ENCODE results near the gene GPR84.

DNA sequence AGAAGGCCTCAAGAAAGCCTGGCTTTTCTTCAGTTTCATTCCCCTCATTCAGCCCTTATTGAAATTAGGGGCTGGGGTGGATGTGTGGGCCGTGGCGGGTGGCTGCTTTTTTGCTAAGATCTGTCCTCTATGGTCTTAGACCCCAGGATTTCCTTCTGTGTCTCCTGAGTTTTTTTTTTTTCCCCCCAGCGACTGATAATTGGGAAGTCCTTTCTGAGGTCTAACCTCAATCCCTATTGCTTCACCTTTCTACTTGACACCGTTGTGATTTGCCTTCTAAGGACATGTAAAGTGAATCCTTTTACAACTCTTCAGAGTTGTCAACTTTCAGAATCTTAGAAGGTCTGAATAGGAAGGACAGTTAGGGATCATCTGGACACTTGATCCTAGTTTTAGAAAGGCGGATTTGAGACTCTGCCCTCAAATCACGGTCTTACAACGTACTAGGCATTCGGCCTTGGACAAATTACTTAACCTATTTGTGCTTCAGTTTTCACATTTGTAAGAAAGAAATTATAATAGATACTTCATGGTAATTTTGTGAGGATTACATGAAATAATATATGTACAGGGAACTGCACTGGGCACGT, 4.4 kb downstream of the GPR84 start:
- TF ChIP-seq EZH2 (IDR thresholded peaks at IDR 0.05; ENCODE audit: low read depth, unreplicated experiment) (no peak), POLR2AphosphoS5 (IDR thresholded peaks at IDR 0.05; ENCODE audit: low read depth) (no peak), CREB1 (CRISPR knock-in tag; IDR thresholded peaks at IDR 0.05; ENCODE audit: low read depth) (no peak)
- TF ChIP-seq, protein P1, sequence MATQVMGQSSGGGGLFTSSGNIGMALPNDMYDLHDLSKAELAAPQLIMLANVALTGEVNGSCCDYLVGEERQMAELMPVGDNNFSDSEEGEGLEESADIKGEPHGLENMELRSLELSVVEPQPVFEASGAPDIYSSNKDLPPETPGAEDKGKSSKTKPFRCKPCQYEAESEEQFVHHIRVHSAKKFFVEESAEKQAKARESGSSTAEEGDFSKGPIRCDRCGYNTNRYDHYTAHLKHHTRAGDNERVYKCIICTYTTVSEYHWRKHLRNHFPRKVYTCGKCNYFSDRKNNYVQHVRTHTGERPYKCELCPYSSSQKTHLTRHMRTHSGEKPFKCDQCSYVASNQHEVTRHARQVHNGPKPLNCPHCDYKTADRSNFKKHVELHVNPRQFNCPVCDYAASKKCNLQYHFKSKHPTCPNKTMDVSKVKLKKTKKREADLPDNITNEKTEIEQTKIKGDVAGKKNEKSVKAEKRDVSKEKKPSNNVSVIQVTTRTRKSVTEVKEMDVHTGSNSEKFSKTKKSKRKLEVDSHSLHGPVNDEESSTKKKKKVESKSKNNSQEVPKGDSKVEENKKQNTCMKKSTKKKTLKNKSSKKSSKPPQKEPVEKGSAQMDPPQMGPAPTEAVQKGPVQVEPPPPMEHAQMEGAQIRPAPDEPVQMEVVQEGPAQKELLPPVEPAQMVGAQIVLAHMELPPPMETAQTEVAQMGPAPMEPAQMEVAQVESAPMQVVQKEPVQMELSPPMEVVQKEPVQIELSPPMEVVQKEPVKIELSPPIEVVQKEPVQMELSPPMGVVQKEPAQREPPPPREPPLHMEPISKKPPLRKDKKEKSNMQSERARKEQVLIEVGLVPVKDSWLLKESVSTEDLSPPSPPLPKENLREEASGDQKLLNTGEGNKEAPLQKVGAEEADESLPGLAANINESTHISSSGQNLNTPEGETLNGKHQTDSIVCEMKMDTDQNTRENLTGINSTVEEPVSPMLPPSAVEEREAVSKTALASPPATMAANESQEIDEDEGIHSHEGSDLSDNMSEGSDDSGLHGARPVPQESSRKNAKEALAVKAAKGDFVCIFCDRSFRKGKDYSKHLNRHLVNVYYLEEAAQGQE (IDR thresholded peaks at IDR 0.05; ENCODE audit: unreplicated experiment): no peak
